Testis (tissue), 3 donors: Measurements from ENCODE around the gene EVI5. TPM values are rescaled to one million over a fixed set of nuclear protein-coding genes. Genes with fewer than 3 reads are reported as not detected.
A peak's percentile ranks its signal among the peaks of the same experiment; 100 is the strongest.
"Not testable (repeated sequence)": the region's sequence is repeated elsewhere in the genome, so short reads cannot be mapped to it uniquely, and the experiment has no call there.

ENCODE experiments used
- DNase-seq: peaks from one replicate; pipeline ENCODE4 v3.0.0-alpha.2; 2019
- H3K27ac ChIP-seq, 2 donors: fragments of 200-600 bp; sonication (generic); one replicate each; pipeline ENCODE4 v1.5.1; 2019
- H3K27me3 ChIP-seq: fragments of 200-600 bp; sonication (generic); one replicate; pipeline ENCODE4 v1.5.1; 2019
- H3K36me3 ChIP-seq: fragments of 200-600 bp; sonication (generic); one replicate; pipeline ENCODE4 v1.5.1; 2017; ENCODE audit warnings: low read depth; ENCODE audit errors: missing control alignments
- H3K4me1 ChIP-seq: fragments of 200-600 bp; sonication (generic); one replicate; pipeline ENCODE4 v1.5.1; 2019
- H3K4me3 ChIP-seq, 2 donors: fragments of 200-600 bp; sonication (generic); one replicate each; pipeline ENCODE4 v1.5.1; 2017 to 2019
- H3K9me3 ChIP-seq: fragments of 200-600 bp; sonication (generic); one replicate; pipeline ENCODE4 v1.5.1; 2017
- CTCF ChIP-seq, 3 experiments: fragments of 450-650 bp in 2 of 3; fragments of 200-600 bp in 1 of 3; sonication (generic) in 1 of 3; IDR thresholded peaks; one replicate each; pipeline ENCODE4 v1.5.1; 2016 to 2019; ENCODE audit warnings: antibody characterized with exemption in 3 of 3, mild to moderate bottlenecking in 2 of 3, moderate library complexity in 1 of 3
- POLR2A ChIP-seq: fragments of 450-650 bp; IDR thresholded peaks from one replicate; pipeline ENCODE4 v1.6.1; 2017; ENCODE audit warnings: antibody characterized with exemption, mild to moderate bottlenecking, moderate library complexity
- WGBS, 2 donors: methylation state at CpG; one replicate each; pipeline ENCODE4 v1.1.5; 2018; 5-methylcytosine and 5-hydroxymethylcytosine counted together
- intact Hi-C: fragments of 100-400 bp; cut with DNase I; formaldehyde crosslinking; loops from one replicate; pipeline ENCODE4 v1.15.1; 2023; ENCODE audit warnings: low total_unique reads
- polyA plus RNA-seq: library from polyadenylated mRNA; stranded (reverse); fragments of 350-450 nt; fragmentation: Illumina TruSeq; extraction: RNeasy Lipid Tissue Mini Kit (QIAGEN cat#74804); gene quantifications from one replicate; pipeline ENCODE4 v1.2.3, GENCODE V29; 2014; ENCODE audit warnings: low read depth, low replicate concordance; ENCODE audit not compliant: insufficient read depth
- total RNA-seq, 2 donors: library from RNA; depleted of rRNA; stranded (reverse); fragments of >200 nt; gene quantifications; one replicate each; pipeline ENCODE4 v1.2.3, GENCODE V29; 2016

Gene EVI5
- total and polyA plus RNA-seq, 3 donors from 2014 or later, result 27.0 to 73.9 (median 58.7) TPM

GRCh38 chr1:92585831-92586230 lies 199.1 kb downstream of the EVI5 start:
- no peaks in the 10 kb centered on the region for H3K36me3 ChIP-seq
- no peaks in the 10 kb centered on the region for H3K27me3 ChIP-seq
- TF ChIP-seq CTCF (IDR thresholded peaks at IDR 0.05), result no peak
- DNase-seq, result no peak
- no peak overlapping the region for H3K27ac ChIP-seq
- H3K9me3 ChIP-seq, result no peaks in the 10 kb centered on the region
- intact Hi-C loops, result no loop called here
- no peak overlapping the region for H3K4me3 ChIP-seq
- no peaks in the 10 kb centered on the region for H3K4me1 ChIP-seq

DNA sequence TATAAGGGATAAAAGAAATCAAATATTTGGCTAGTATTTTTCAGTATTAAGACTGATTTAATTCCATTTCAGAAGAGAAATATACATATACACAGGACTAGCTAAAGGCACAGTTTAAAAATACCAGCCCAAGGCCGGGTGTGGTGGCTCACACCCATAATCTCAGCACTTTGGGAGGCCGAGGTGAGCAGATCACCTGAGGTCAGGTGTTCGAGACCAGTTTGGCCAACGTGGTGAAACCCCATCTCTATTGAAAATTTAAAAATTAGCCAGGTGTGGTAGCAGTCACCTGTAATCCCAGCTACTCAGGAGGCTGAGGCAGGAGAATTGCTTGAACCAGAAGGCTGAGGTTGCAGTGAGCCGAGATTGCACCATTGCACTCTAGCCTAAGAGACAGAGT lies 200.1 kb downstream of the EVI5 start:
- H3K36me3 ChIP-seq, H3K27me3 ChIP-seq, intact Hi-C loops, H3K27ac ChIP-seq, H3K4me3 ChIP-seq, DNase-seq, H3K4me1 ChIP-seq, H3K9me3 ChIP-seq: not testable (repeated sequence)
- WGBS, 2 donors, result 91% methylated on average over 5 of the region's 5 CpGs

DNA sequence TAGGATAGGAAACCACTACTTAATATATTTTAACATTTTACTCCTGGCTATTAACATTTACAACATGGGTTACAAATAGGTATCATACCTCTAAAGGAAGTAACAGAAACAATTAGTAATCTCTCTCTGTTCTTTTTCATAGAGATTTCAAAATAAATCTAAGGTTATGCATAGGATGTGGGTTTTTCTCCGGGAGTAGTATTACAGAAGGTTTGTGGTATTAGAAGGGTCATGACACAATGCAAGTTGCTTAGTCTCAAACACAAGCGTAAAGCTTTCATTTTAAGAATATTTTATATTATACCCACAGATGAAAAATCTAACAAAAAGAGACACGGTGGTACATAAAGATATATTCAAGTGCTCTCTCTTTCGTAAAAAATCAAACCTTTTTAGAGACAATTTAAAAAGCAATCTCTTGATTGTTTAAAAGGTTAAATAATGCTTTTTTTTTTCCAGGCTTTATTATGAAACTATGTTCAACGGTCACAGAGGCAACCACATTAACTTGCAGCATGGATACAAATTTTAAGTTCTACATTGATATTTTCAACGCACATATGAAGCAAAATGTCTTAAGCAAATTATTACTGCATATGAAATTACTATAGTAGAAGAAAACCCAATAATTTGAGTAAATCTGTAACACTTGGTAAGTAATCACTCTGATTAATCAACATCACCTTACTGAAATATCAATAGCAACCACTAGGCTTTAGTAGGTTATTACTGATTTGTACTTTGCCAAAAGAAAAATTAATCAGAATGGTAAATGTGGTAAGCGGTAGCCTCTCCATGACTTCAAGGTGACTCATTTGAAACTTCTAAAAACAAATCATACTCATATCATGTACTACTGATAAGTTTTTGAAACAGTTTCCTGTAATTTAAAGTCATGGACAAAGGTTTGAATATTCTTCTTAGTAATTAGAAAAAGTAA lies 200.8 kb downstream of the EVI5 start:
- Histone ChIP-seq H3K9me3 (no peaks in the 10 kb centered on the region), H3K4me3 (no peak overlapping the region), H3K36me3 (no peaks in the 10 kb centered on the region), H3K4me1 (no peaks in the 10 kb centered on the region), H3K27me3 (no peaks in the 10 kb centered on the region), H3K27ac (no peak overlapping the region)
- intact Hi-C loops, result no loop called here
- 83 to 85% methylated on average over 7 of the region's 7 CpGs for WGBS, 2 donors
- TF ChIP-seq POLR2A (no peak), CTCF (IDR thresholded peaks at IDR 0.05) (peak in 1 of 3 experiments; percentile 8)
- no peak for DNase-seq

DNA sequence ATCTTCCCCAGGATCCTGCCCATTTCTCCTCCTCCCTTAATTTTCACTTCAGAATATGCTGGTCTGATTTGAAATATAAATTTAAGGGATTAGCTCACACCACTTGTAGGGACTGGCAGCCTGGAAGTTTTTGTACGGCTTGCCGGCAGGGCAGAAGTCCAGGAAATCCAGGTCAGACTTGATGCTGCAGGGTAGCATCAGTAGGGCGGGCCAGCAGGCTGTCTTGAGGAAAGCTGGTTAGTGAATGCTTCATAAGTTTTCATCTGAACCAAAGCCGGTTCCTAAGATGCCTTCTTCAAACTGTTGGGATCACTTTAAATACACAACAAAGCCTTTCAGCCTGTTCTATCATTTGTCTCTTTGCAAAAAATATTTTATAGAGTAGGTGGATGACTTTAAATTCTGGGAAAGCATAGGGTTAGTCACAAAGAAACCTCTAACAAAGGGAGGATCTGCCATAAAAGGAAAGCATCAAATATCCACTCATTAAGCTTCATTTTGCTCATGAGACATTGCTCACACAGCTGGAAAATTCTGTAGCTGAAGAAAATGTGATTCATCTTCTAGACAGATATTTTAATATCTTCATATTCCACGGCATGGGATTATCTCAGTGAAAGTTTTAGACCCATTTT lies 207.5 kb downstream of the EVI5 start:
- intact Hi-C loops, result no loop called here
- Histone ChIP-seq H3K4me1 (no peaks in the 10 kb centered on the region), H3K27ac (no peak overlapping the region), H3K36me3 (no peaks in the 10 kb centered on the region), H3K9me3 (no peaks in the 10 kb centered on the region), H3K4me3 (no peak overlapping the region), H3K27me3 (no peaks in the 10 kb centered on the region)
- no peak for DNase-seq
- no peak for TF ChIP-seq POLR2A
- no peak for TF ChIP-seq CTCF (IDR thresholded peaks at IDR 0.05)
- WGBS, 2 donors, result 79 to 86% methylated on average over 5 of the region's 5 CpGs

DNA sequence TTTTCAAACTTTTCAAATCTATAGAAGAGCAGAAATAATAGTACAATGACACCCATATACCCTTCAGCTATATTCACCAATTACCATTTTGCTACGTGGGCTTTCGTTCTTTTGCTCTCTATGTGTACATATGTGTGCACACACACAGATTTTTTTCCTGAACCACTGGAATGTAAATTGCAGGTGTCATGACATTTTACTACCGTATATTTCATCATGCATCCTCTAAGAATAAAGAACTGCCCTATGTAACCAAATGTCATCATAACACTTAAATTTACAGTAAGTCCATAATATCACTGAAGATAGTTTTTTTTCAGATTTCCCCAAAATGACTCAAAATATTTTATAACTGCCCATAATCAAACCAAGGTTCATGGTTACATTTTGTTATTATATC lies 209.8 kb downstream of the EVI5 start:
- WGBS, 2 donors, result 89 to 96% methylated on average over 3 of the region's 3 CpGs
- Histone ChIP-seq H3K9me3 (no peaks in the 10 kb centered on the region), H3K4me1 (no peaks in the 10 kb centered on the region), H3K4me3 (no peak overlapping the region), H3K27ac (no peak overlapping the region), H3K27me3 (no peaks in the 10 kb centered on the region), H3K36me3 (no peaks in the 10 kb centered on the region)
- DNase-seq, result no peak
- TF ChIP-seq CTCF (IDR thresholded peaks at IDR 0.05) (no peak), POLR2A (no peak)
- intact Hi-C loops, result no loop called here
